ENCODE data around the gene TENM4.

Gene TENM4

DNA sequence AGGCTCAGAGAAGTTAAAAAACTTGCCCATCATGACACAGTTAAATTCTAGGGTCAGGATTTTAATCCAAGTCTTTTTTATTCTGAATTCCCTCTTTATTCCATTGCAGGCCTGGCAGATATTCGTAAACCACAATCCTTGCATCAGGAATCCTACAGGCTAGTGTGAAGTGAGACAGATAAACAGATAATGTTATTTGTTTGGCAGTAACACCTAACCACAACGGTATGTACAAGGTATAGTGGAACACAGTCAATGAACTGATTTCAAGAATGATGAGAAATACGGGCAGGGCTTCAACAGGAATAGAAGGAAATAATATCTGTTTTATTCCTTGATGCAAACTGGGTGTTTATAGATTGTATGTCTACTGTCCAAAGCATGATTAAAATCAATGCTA lies 834.2 kb downstream of the TENM4 start:
- H3K36me3 ChIP-seq (ENCODE audit: control insufficient read depth, insufficient read depth, low read length): no peaks in the 10 kb centered on the region
- WGBS, 2 experiments: 98 to 100% methylated on average over 3 of the region's 3 CpGs
- no peak overlapping the region for H3K4me3 ChIP-seq (ENCODE audit: insufficient read depth, low read depth, low read length)
- no peak overlapping the region for H3K27ac ChIP-seq (ENCODE audit: insufficient read depth, low read depth, low read length, poor library complexity, severe bottlenecking)
- H3K9me3 ChIP-seq (ENCODE audit: control insufficient read depth, low read length): no peaks in the 10 kb centered on the region
- H3K27me3 ChIP-seq (ENCODE audit: control insufficient read depth, insufficient read depth, low read length, poor library complexity, severe bottlenecking): no peaks in the 10 kb centered on the region
- H3K4me1 ChIP-seq (ENCODE audit: control insufficient read depth, insufficient read depth, low read length): no peaks in the 10 kb centered on the region

DNA sequence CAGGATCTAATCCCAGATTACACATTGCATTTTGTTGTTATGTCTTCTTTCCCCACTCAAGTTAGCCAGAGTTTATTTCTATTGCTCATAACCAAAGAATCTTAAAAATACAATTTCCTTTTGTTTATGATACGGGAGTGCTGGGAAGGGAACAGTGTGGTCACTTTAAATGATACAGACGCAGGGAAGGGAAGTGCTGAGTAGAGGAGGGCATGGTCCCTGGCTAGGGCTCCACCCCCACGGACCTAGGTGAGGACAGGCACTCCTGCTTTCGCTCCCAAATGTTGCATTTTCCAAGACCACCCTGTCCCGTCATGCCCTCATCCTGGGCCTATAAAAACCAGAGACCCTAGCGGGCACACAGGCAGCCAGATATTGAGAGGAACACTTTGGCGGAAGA lies 835.5 kb downstream of the TENM4 start:
- no peak overlapping the region for H3K4me3 ChIP-seq (ENCODE audit: insufficient read depth, low read depth, low read length)
- H3K27ac ChIP-seq (ENCODE audit: insufficient read depth, low read depth, low read length, poor library complexity, severe bottlenecking): no peak overlapping the region
- no peaks in the 10 kb centered on the region for H3K4me1 ChIP-seq (ENCODE audit: control insufficient read depth, insufficient read depth, low read length)
- 88 to 94% methylated on average over 7 of the region's 7 CpGs for WGBS, 2 experiments
- H3K27me3 ChIP-seq (ENCODE audit: control insufficient read depth, insufficient read depth, low read length, poor library complexity, severe bottlenecking): no peaks in the 10 kb centered on the region
- H3K9me3 ChIP-seq (ENCODE audit: control insufficient read depth, low read length): no peaks in the 10 kb centered on the region
- H3K36me3 ChIP-seq (ENCODE audit: control insufficient read depth, insufficient read depth, low read length): no peaks in the 10 kb centered on the region

DNA sequence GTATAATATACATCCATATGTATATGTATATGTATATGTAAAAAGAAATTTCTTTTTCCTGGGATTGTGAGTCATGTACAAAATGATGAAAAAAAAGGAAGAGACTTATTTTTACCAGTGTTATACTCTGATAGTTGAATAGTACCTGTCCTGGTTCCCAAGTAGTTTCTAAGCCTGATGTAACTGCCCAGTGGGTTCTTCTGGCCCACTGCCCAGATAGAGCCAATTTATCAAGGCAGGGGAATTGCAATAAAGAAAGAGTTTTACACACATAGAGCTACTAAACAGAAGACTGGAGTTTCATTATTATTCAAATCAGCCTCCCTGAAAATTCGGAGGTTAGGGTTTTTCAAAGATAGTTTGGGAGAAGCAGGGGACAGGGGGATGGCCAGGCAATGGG lies 837.0 kb downstream of the TENM4 start:
- 43 to 62% methylated on average over 1 of the region's 1 CpG for WGBS, 2 experiments
- H3K36me3 ChIP-seq (ENCODE audit: control insufficient read depth, insufficient read depth, low read length): no peaks in the 10 kb centered on the region
- H3K4me1 ChIP-seq (ENCODE audit: control insufficient read depth, insufficient read depth, low read length): no peaks in the 10 kb centered on the region
- H3K9me3 ChIP-seq (ENCODE audit: control insufficient read depth, low read length): no peaks in the 10 kb centered on the region
- H3K27me3 ChIP-seq (ENCODE audit: control insufficient read depth, insufficient read depth, low read length, poor library complexity, severe bottlenecking): no peaks in the 10 kb centered on the region
- no peak overlapping the region for H3K27ac ChIP-seq (ENCODE audit: insufficient read depth, low read depth, low read length, poor library complexity, severe bottlenecking)
- no peak overlapping the region for H3K4me3 ChIP-seq (ENCODE audit: insufficient read depth, low read depth, low read length)

Measured in ectodermal cell (in vitro differentiated cells).